Measurements from ENCODE around the gene DSCAML1.

DSCAML1 gene

GRCh38 chr11:117750916-117751662 is 45.9 kb downstream of the DSCAML1 start:
- H3K27ac Mint-ChIP-seq = no peak overlapping the region

GRCh38 chr11:117750357-117750756 is 46.7 kb downstream of the DSCAML1 start:
- Mint-ChIP-seq H3K4me1 (ENCODE audit: low read depth) (no peaks in the 10 kb centered on the region), H3K4me3 (no peak overlapping the region), H3K27me3 (ENCODE audit: low read depth) (peaks cover 5% of the 10 kb centered on the region), H3K36me3 (ENCODE audit: low read depth) (no peaks in the 10 kb centered on the region), H3K9me3 (no peaks in the 10 kb centered on the region), H3K27ac (no peak overlapping the region)

More at GRCh38 chr11:117750916-117751662, 45.9 kb downstream of the DSCAML1 start:
- Mint-ChIP-seq H3K9me3 (no peaks in the 10 kb centered on the region), H3K36me3 (ENCODE audit: low read depth) (no peaks in the 10 kb centered on the region), H3K4me3 (no peak overlapping the region), H3K4me1 (ENCODE audit: low read depth) (no peaks in the 10 kb centered on the region), H3K27me3 (ENCODE audit: low read depth) (peaks cover 9% of the 10 kb centered on the region)

GRCh38 chr11:117749541-117749910 is 47.5 kb downstream of the DSCAML1 start:
- H3K4me3 Mint-ChIP-seq = no peak overlapping the region
- peaks cover 5% of the 10 kb centered on the region for H3K27me3 Mint-ChIP-seq (ENCODE audit: low read depth)
- no peak overlapping the region for H3K27ac Mint-ChIP-seq
- H3K36me3 Mint-ChIP-seq (ENCODE audit: low read depth) = no peaks in the 10 kb centered on the region
- H3K4me1 Mint-ChIP-seq (ENCODE audit: low read depth) = no peaks in the 10 kb centered on the region
- H3K9me3 Mint-ChIP-seq = no peaks in the 10 kb centered on the region

GRCh38 chr11:117748771-117749540 is 48.1 kb downstream of the DSCAML1 start:
- Mint-ChIP-seq H3K4me1 (ENCODE audit: low read depth) (no peaks in the 10 kb centered on the region), H3K27me3 (ENCODE audit: low read depth) (peaks cover 5% of the 10 kb centered on the region), H3K4me3 (no peak overlapping the region), H3K9me3 (no peaks in the 10 kb centered on the region), H3K27ac (no peak overlapping the region), H3K36me3 (ENCODE audit: low read depth) (no peaks in the 10 kb centered on the region)

- H3K4me3 Mint-ChIP-seq = no peak overlapping the region
- no peaks in the 10 kb centered on the region for H3K36me3 Mint-ChIP-seq (ENCODE audit: low read depth)
- H3K4me1 Mint-ChIP-seq (ENCODE audit: low read depth) = no peaks in the 10 kb centered on the region
- H3K27me3 Mint-ChIP-seq (ENCODE audit: low read depth) = peaks cover 9% of the 10 kb centered on the region
- no peaks in the 10 kb centered on the region for H3K9me3 Mint-ChIP-seq
- H3K27ac Mint-ChIP-seq = no peak overlapping the region
Measured at GRCh38 chr11:117747892-117748291, 49.1 kb downstream of the DSCAML1 start.

- Mint-ChIP-seq H3K4me3 (no peak overlapping the region), H3K27me3 (ENCODE audit: low read depth) (peaks cover 15% of the 10 kb centered on the region), H3K27ac (no peak overlapping the region), H3K4me1 (ENCODE audit: low read depth) (no peaks in the 10 kb centered on the region), H3K36me3 (ENCODE audit: low read depth) (no peaks in the 10 kb centered on the region), H3K9me3 (no peaks in the 10 kb centered on the region)
Measured at GRCh38 chr11:117745346-117745745, 51.7 kb downstream of the DSCAML1 start.

GRCh38 chr11:117744471-117745150 is 52.4 kb downstream of the DSCAML1 start:
- H3K9me3 Mint-ChIP-seq = no peaks in the 10 kb centered on the region
- H3K27me3 Mint-ChIP-seq (ENCODE audit: low read depth) = peaks cover 18% of the 10 kb centered on the region

GRCh38 chr11:117743121-117743815 is 53.7 kb downstream of the DSCAML1 start:
- H3K27ac Mint-ChIP-seq = no peak overlapping the region

More at GRCh38 chr11:117744471-117745150, 52.4 kb downstream of the DSCAML1 start:
- Mint-ChIP-seq H3K4me1 (ENCODE audit: low read depth) (no peaks in the 10 kb centered on the region), H3K36me3 (ENCODE audit: low read depth) (no peaks in the 10 kb centered on the region), H3K4me3 (no peak overlapping the region), H3K27ac (no peak overlapping the region)

GRCh38 chr11:117738246-117738957 is 58.6 kb downstream of the DSCAML1 start:
- H3K9me3 Mint-ChIP-seq = no peaks in the 10 kb centered on the region
- H3K4me1 Mint-ChIP-seq (ENCODE audit: low read depth) = no peaks in the 10 kb centered on the region
- no peak overlapping the region for H3K27ac Mint-ChIP-seq
- no peak overlapping the region for H3K4me3 Mint-ChIP-seq
- no peaks in the 10 kb centered on the region for H3K36me3 Mint-ChIP-seq (ENCODE audit: low read depth)
- peaks cover 18% of the 10 kb centered on the region for H3K27me3 Mint-ChIP-seq (ENCODE audit: low read depth)

More at GRCh38 chr11:117743121-117743815, 53.7 kb downstream of the DSCAML1 start:
- Mint-ChIP-seq H3K9me3 (no peaks in the 10 kb centered on the region), H3K4me1 (ENCODE audit: low read depth) (no peaks in the 10 kb centered on the region), H3K36me3 (ENCODE audit: low read depth) (no peaks in the 10 kb centered on the region), H3K4me3 (no peak overlapping the region), H3K27me3 (ENCODE audit: low read depth) (peaks cover 28% of the 10 kb centered on the region)

GRCh38 chr11:117735350-117735977 is 61.6 kb downstream of the DSCAML1 start:
- Mint-ChIP-seq H3K4me1 (ENCODE audit: low read depth) (no peaks in the 10 kb centered on the region), H3K9me3 (no peaks in the 10 kb centered on the region), H3K4me3 (no peak overlapping the region), H3K27me3 (ENCODE audit: low read depth) (peaks cover 13% of the 10 kb centered on the region), H3K36me3 (ENCODE audit: low read depth) (no peaks in the 10 kb centered on the region), H3K27ac (no peak overlapping the region)

GRCh38 chr11:117734601-117735024 is 62.4 kb downstream of the DSCAML1 start:
- Mint-ChIP-seq H3K9me3 (no peaks in the 10 kb centered on the region), H3K4me1 (ENCODE audit: low read depth) (no peaks in the 10 kb centered on the region), H3K27ac (no peak overlapping the region), H3K36me3 (ENCODE audit: low read depth) (no peaks in the 10 kb centered on the region), H3K27me3 (ENCODE audit: low read depth) (peaks cover 13% of the 10 kb centered on the region), H3K4me3 (no peak overlapping the region)

- Mint-ChIP-seq H3K4me3 (no peak overlapping the region), H3K9me3 (no peaks in the 10 kb centered on the region), H3K36me3 (ENCODE audit: low read depth) (no peaks in the 10 kb centered on the region), H3K27me3 (ENCODE audit: low read depth) (peaks cover 9% of the 10 kb centered on the region), H3K4me1 (ENCODE audit: low read depth) (no peaks in the 10 kb centered on the region), H3K27ac (no peak overlapping the region)
Measured at GRCh38 chr11:117733316-117733715, 63.7 kb downstream of the DSCAML1 start.

- H3K4me1 Mint-ChIP-seq (ENCODE audit: low read depth) = no peaks in the 10 kb centered on the region
- H3K27me3 Mint-ChIP-seq (ENCODE audit: low read depth) = peaks cover 9% of the 10 kb centered on the region
- no peaks in the 10 kb centered on the region for H3K36me3 Mint-ChIP-seq (ENCODE audit: low read depth)
- no peak overlapping the region for H3K4me3 Mint-ChIP-seq
- no peaks in the 10 kb centered on the region for H3K9me3 Mint-ChIP-seq
- no peak overlapping the region for H3K27ac Mint-ChIP-seq
Measured at GRCh38 chr11:117731722-117732290, 65.2 kb downstream of the DSCAML1 start.

Data from T-helper 1 cell treated with Interleukin-12 subunit alpha and Interleukin-12 subunit beta and Interleukin-4 antibody, amounts not matched to agents 30 μg/mL and 1 μg/mL, for 36 hours (primary cell).